Common myeloid progenitor, CD34-positive (primary cell): Measurements from ENCODE around the gene IL4R.
A peak's percentile ranks its signal among the peaks of the same experiment; 100 is the strongest.

Experiments used
- CTCF ChIA-PET: fragments of 350-600 bp; sonication (Branson Sonifier 250); formaldehyde crosslinking; loops from one replicate; lab custom pipeline; 2021; ENCODE audit warnings: antibody characterized with exemption; lab: Charles Lee
- POLR2A ChIA-PET: fragments of 350-600 bp; sonication (Branson Sonifier 250); formaldehyde crosslinking; loops from one replicate; lab custom pipeline; 2021; ENCODE audit warnings: antibody characterized with exemption; lab: Charles Lee
- DNase-seq, 3 donors: peaks; one replicate each; pipeline versions ENCODE4 v3.0.0 to v3.0.0-alpha.2; 2013
- H3K27ac ChIP-seq, 2 experiments: 1 replicate in 1 of 2; 2 replicates in 1 of 2; pipeline ENCODE4 v1.7.0; 2013; ENCODE audit warnings: inconsistent platforms in 2 of 2, low read length in 2 of 2, mild to moderate bottlenecking in 2 of 2, low read depth in 1 of 2, moderate library complexity in 1 of 2; ENCODE audit not compliant: severe bottlenecking in 2 of 2, insufficient read depth in 1 of 2, poor library complexity in 1 of 2
- H3K27me3 ChIP-seq, 5 experiments: replicated peaks in 2 of 5; 1 replicate in 3 of 5; 2 replicates in 2 of 5; pipeline versions ENCODE4 v1.6.1 to v1.7.0; 2013; ENCODE audit warnings: low read length in 4 of 5, mild to moderate bottlenecking in 2 of 5, moderate library complexity in 2 of 5, inconsistent platforms in 1 of 5; ENCODE audit not compliant: insufficient read depth in 5 of 5, control insufficient read depth in 4 of 5
- H3K36me3 ChIP-seq, 4 experiments: 1 replicate in 2 of 4; 2 replicates in 2 of 4; pipeline versions ENCODE4 v1.6.1 to v1.7.0; 2013; ENCODE audit warnings: low read length in 3 of 4, control low read depth in 1 of 4, mild to moderate bottlenecking in 1 of 4; ENCODE audit not compliant: control insufficient read depth in 4 of 4, insufficient read depth in 4 of 4
- H3K4me1 ChIP-seq, 4 experiments: 1 replicate in 3 of 4; 2 replicates in 1 of 4; pipeline versions ENCODE4 v1.6.1 to v1.7.1; 2013; ENCODE audit warnings: low read length in 3 of 4, mild to moderate bottlenecking in 3 of 4, control low read depth in 1 of 4, inconsistent platforms in 1 of 4, moderate library complexity in 1 of 4; ENCODE audit not compliant: control insufficient read depth in 4 of 4, insufficient read depth in 4 of 4; ENCODE audit errors: control extremely low read depth in 1 of 4
- H3K4me3 ChIP-seq, 7 experiments: 1 replicate in 4 of 7; 2 replicates in 3 of 7; pipeline versions ENCODE4 v1.5.1 to v1.7.0; 2013; ENCODE audit warnings: mild to moderate bottlenecking in 7 of 7, low read length in 6 of 7, moderate library complexity in 6 of 7, inconsistent platforms in 2 of 7, low read depth in 2 of 7, control low read depth in 1 of 7; ENCODE audit not compliant: insufficient read depth in 4 of 7, control insufficient read depth in 1 of 7; ENCODE audit errors: extremely low read depth in 1 of 7
- H3K9me3 ChIP-seq, 5 experiments: 1 replicate in 4 of 5; 2 replicates in 1 of 5; pipeline versions ENCODE4 v1.6.1 to v1.7.1; 2013; ENCODE audit warnings: low read length in 4 of 5, mild to moderate bottlenecking in 2 of 5, inconsistent platforms in 1 of 5, low read depth in 1 of 5, moderate library complexity in 1 of 5; ENCODE audit not compliant: control insufficient read depth in 4 of 5, insufficient read depth in 2 of 5; ENCODE audit errors: control extremely low read depth in 1 of 5
- WGBS: methylation state at CpG from one replicate; pipeline ENCODE4 v1.1.5; 2013; ENCODE audit not compliant: insufficient coverage; 5-methylcytosine and 5-hydroxymethylcytosine counted together

The IL4R gene

GRCh38 chr16:27381974-27382855 lies 68.4 kb downstream of the IL4R start:
- Histone ChIP-seq H3K36me3 (no peaks in the 10 kb centered on the region), H3K4me1 (peaks cover 0 to 64% (median 20%) of the 10 kb centered on the region in 4 experiments), H3K27me3 (no peaks in the 10 kb centered on the region), H3K27ac (no peak overlapping the region), H3K4me3 (no peak overlapping the region), H3K9me3 (peaks cover 0 to 19% (median 5%) of the 10 kb centered on the region in 5 experiments)
- 92% methylated on average over 10 of the region's 10 CpGs for WGBS
- DNase-seq, result no peak
- ChIA-PET CTCF (interaction anchor here (0.5 kb wide), 1 partner anchor 28 kb away, joined by 3 read pairs; no protein-coding TSS in a partner anchor), POLR2A (no interaction called here)

GRCh38 chr16:27383556-27384243 lies 69.9 kb downstream of the IL4R start:
- H3K27ac ChIP-seq, result no peak overlapping the region
- CTCF ChIA-PET, result interaction anchor here (0.8 to 11.8 kb wide), 3 partner anchors 10 to 19 kb away, joined by 3 to 95 read pairs (median 3); partner anchors contain the start of gene IL21R
- peak overlapping the region in 1 of 7 experiments; percentile 19 for H3K4me3 ChIP-seq
- H3K4me1 ChIP-seq, result peaks cover 0 to 50% (median 13%) of the 10 kb centered on the region in 4 experiments
- peak in 2 of 3 donors; percentile 63 to 64 for DNase-seq
- H3K9me3 ChIP-seq, result peaks cover 0 to 25% (median 5%) of the 10 kb centered on the region in 5 experiments
- POLR2A ChIA-PET, result interaction anchor here (0.7 kb wide), 1 partner anchor 68 kb away, joined by 4 read pairs; no protein-coding TSS in a partner anchor
- H3K36me3 ChIP-seq, result no peaks in the 10 kb centered on the region
- no peaks in the 10 kb centered on the region for H3K27me3 ChIP-seq
- 63% methylated on average over 15 of the region's 15 CpGs for WGBS

GRCh38 chr16:27384425-27384824 lies 70.7 kb downstream of the IL4R start:
- H3K27me3 ChIP-seq, result no peaks in the 10 kb centered on the region
- H3K36me3 ChIP-seq, result no peaks in the 10 kb centered on the region
- peaks cover 0 to 43% (median 6%) of the 10 kb centered on the region in 4 experiments for H3K4me1 ChIP-seq
- H3K4me3 ChIP-seq, result peak overlapping the region in 1 of 7 experiments; percentile 30
- H3K9me3 ChIP-seq, result peaks cover 0 to 30% (median 8%) of the 10 kb centered on the region in 5 experiments
- 96% methylated on average over 3 of the region's 5 CpGs for WGBS
- POLR2A ChIA-PET, result interaction anchor here (0.7 kb wide), 1 partner anchor 68 kb away, joined by 4 read pairs; no protein-coding TSS in a partner anchor
- DNase-seq, result no peak
- CTCF ChIA-PET, result interaction anchor here (0.8 to 11.8 kb wide), 3 partner anchors 11 to 43 kb away, joined by 3 to 95 read pairs (median 3); no protein-coding TSS in a partner anchor
- no peak overlapping the region for H3K27ac ChIP-seq

DNA sequence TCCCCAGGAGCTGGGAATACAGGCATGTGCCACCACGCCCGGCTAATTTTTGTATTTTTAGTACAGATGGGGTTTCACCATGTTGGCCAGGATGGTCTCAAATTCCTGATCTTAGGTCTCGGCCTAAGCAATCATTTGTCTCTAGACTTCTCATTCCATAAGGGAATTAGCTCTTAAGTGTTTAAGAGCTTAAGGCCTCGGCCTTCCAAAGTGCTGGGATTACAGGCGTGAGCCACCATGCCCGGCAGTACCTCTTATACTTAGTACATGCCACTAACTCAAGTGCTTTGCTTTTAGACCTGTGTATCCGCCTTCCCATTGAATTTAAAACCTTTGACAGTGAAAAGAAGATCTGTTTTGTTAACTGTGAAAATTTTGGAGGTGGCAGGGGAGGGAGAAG lies 71.6 kb downstream of the IL4R start:
- no peak overlapping the region for H3K4me3 ChIP-seq
- CTCF ChIA-PET, result interaction anchor here (0.6 to 11.8 kb wide), 5 partner anchors 12 to 80 kb away, joined by 3 to 95 read pairs (median 4); partner anchors contain the start of gene IL21R
- 97% methylated on average over 5 of the region's 7 CpGs for WGBS
- POLR2A ChIA-PET, result no interaction called here
- H3K27ac ChIP-seq, result no peak overlapping the region
- DNase-seq, result no peak
- H3K9me3 ChIP-seq, result peaks cover 0 to 32% (median 8%) of the 10 kb centered on the region in 5 experiments
- peaks cover 4 to 42% (median 6%) of the 10 kb centered on the region in 4 experiments for H3K4me1 ChIP-seq
- no peaks in the 10 kb centered on the region for H3K27me3 ChIP-seq
- no peaks in the 10 kb centered on the region for H3K36me3 ChIP-seq

- POLR2A ChIA-PET, result no interaction called here
These were observed 72.9 kb downstream of the IL4R start for GRCh38 chr16:27386674-27387073.

DNA sequence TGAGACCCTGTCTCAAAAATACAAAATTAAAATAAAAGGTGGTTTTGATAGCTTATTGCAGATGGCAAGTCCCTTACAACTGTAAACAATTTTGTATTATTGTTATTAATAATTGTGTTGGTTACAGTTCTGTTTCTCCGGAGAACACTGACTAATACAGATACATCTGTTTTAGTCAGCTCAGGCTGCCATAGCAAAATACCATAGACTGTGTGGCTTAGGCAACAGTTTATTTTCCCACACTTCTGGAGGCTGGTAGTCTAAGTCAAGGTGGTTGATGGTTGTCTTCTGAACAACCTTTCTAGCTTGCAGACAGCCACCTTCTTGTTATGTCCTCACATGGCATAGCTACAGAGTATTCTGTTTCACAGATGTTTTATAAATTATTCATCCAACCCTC lies 74.0 kb downstream of the IL4R start:
- no peaks in the 10 kb centered on the region for H3K36me3 ChIP-seq
- POLR2A ChIA-PET, result no interaction called here
- H3K27me3 ChIP-seq, result no peaks in the 10 kb centered on the region
- no peak overlapping the region for H3K4me3 ChIP-seq
- CTCF ChIA-PET, result interaction anchor here (1.0 to 11.8 kb wide), 5 partner anchors 9 to 20 kb away, joined by 3 to 95 read pairs (median 6); partner anchors contain the start of gene IL21R
- H3K4me1 ChIP-seq, result peaks cover 4 to 27% (median 6%) of the 10 kb centered on the region in 4 experiments
- no CpG with 5 or more reads among the region's 1 CpG for whole genome bisulfite sequencing
- no peak overlapping the region for H3K27ac ChIP-seq
- no peak for DNase-seq
- H3K9me3 ChIP-seq, result peaks cover 0 to 43% (median 8%) of the 10 kb centered on the region in 5 experiments

More at GRCh38 chr16:27386674-27387073, 72.9 kb downstream of the IL4R start:
- peaks cover 4 to 37% (median 6%) of the 10 kb centered on the region in 4 experiments for H3K4me1 ChIP-seq
- H3K27ac ChIP-seq, result no peak overlapping the region
- DNase-seq, result no peak
- no peak overlapping the region for H3K4me3 ChIP-seq
- H3K9me3 ChIP-seq, result peaks cover 0 to 39% (median 8%) of the 10 kb centered on the region in 5 experiments
- CTCF ChIA-PET, result interaction anchor here (1.8 to 11.8 kb wide), 3 partner anchors 12 to 14 kb away, joined by 6 to 95 read pairs (median 28); partner anchors contain the start of gene IL21R
- no peaks in the 10 kb centered on the region for H3K27me3 ChIP-seq
- WGBS, result 91% methylated on average over 2 of the region's 4 CpGs
- H3K36me3 ChIP-seq, result no peaks in the 10 kb centered on the region
